GM12892 (cell line): Measurements from ENCODE around the gene BLOC1S1.

ENCODE experiments used
- POLR2AphosphoS5 ChIP-seq: IDR thresholded peaks from 2 replicates; pipeline ENCODE4 v1.6.1; 2011; ENCODE audit warnings: low read depth, low read length, control low read depth
- TAF1 ChIP-seq: IDR thresholded peaks from 2 replicates; pipeline ENCODE4 v1.6.1; 2011; ENCODE audit warnings: low read depth, mild to moderate bottlenecking, control low read depth, low read length, borderline replicate concordance

DNA sequence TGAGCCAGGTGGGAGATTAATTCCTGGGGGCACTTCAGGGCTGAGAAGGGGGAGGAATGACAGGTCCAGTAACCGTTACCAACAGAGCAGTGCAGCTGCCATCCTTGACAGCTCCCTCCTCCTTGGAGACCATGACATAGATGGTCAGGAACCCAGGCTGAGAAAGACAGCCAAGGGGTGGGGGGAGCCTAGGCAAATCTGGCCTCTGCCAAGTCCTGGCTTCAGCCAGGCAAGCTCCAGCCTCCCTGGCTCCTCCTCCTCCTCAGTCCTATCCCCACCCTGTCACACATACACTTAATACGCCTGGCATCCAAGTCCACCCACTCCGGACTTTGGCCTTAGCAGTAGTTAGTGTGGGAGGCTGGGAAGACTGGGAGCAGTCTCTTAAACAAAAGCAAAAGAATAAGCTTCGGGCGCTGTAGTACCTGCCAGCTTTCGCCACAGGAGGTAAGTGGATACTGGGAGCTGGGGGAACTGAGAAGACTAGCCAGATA is 4.3 kb downstream of the BLOC1S1 start, which contains the start of gene RDH5:
- TF ChIP-seq TAF1 (no peak), POLR2AphosphoS5 (no peak)
